Skin epidermis (tissue), 12 donors: ENCODE data around the gene FIBIN.
"Not testable (repeated sequence)": the region's sequence is repeated elsewhere in the genome, so short reads cannot be mapped to it uniquely, and the experiment has no call there.

Experiments used
- H3K27ac ChIP-seq, 21 experiments: fragments of 200-600 bp; sonication (generic) in 11 of 21; one replicate each; pipeline ENCODE4 v1.5.0; 2020; ENCODE audit warnings: mild to moderate bottlenecking in 3 of 21, inconsistent platforms in 2 of 21, moderate library complexity in 2 of 21
- H3K4me3 ChIP-seq, 7 experiments: fragments of 200-600 bp; sonication (generic) in 2 of 7; one replicate each; pipeline ENCODE4 v1.5.0; 2020; ENCODE audit warnings: inconsistent platforms in 2 of 7, mild to moderate bottlenecking in 2 of 7, moderate library complexity in 1 of 7

FIBIN gene

GRCh38 chr11:26974069-26974783 is 19.7 kb upstream of the FIBIN start:
- Histone ChIP-seq H3K4me3 (no peak overlapping the region), H3K27ac (no peak overlapping the region)

GRCh38 chr11:26974996-26975395 is 18.9 kb upstream of the FIBIN start:
- Histone ChIP-seq H3K4me3 (no peak overlapping the region), H3K27ac (no peak overlapping the region)

GRCh38 chr11:26976389-26976788 is 17.5 kb upstream of the FIBIN start:
- H3K27ac ChIP-seq: no peak overlapping the region

GRCh38 chr11:26977209-26977608 is 16.7 kb upstream of the FIBIN start:
- H3K27ac ChIP-seq, H3K4me3 ChIP-seq: not testable (repeated sequence)

More at GRCh38 chr11:26976389-26976788, 17.5 kb upstream of the FIBIN start:
- no peak overlapping the region for H3K4me3 ChIP-seq

- H3K27ac ChIP-seq: no peak overlapping the region
Observed at GRCh38 chr11:26983645-26984044, 10.3 kb upstream of the FIBIN start.

GRCh38 chr11:26985470-26985869 is 8.4 kb upstream of the FIBIN start:
- Histone ChIP-seq H3K4me3 (no peak overlapping the region), H3K27ac (peak overlapping the region in 1 of 21 experiments; percentile 10)

More at GRCh38 chr11:26983645-26984044, 10.3 kb upstream of the FIBIN start:
- no peak overlapping the region for H3K4me3 ChIP-seq

GRCh38 chr11:26985943-26986342 is 8.0 kb upstream of the FIBIN start:
- Histone ChIP-seq H3K4me3 (no peak overlapping the region), H3K27ac (peak overlapping the region in 1 of 21 experiments; percentile 10)

GRCh38 chr11:26987272-26987671 is 6.6 kb upstream of the FIBIN start:
- peak overlapping the region in 2 of 21 experiments; percentile 19 to 21 for H3K27ac ChIP-seq
- H3K4me3 ChIP-seq: no peak overlapping the region

GRCh38 chr11:26987731-26988130 is 6.2 kb upstream of the FIBIN start:
- no peak overlapping the region for H3K4me3 ChIP-seq
- H3K27ac ChIP-seq: no peak overlapping the region

GRCh38 chr11:26992031-26992541 is 1.8 kb upstream of the FIBIN start:
- H3K27ac ChIP-seq: peak overlapping the region in 5 of 21 experiments; percentile 18 to 75 (median 60)
- no peak overlapping the region for H3K4me3 ChIP-seq

GRCh38 chr11:26994631-26995095 is 751 bp downstream of the FIBIN start:
- Histone ChIP-seq H3K4me3 (peak overlapping the region; percentile 24 to 53 (median 42)), H3K27ac (peak overlapping the region in 19 of 21 experiments; percentile 1 to 87 (median 61))

GRCh38 chr11:26995701-26996460 is 2.0 kb downstream of the FIBIN start:
- peak overlapping the region in 7 of 21 experiments; percentile 9 to 87 (median 76) for H3K27ac ChIP-seq

GRCh38 chr11:26997378-26997777 is 3.5 kb downstream of the FIBIN start:
- Histone ChIP-seq H3K4me3 (no peak overlapping the region), H3K27ac (no peak overlapping the region)

More at GRCh38 chr11:26995701-26996460, 2.0 kb downstream of the FIBIN start:
- peak overlapping the region in 5 of 7 experiments; percentile 41 to 53 (median 44) for H3K4me3 ChIP-seq

- H3K4me3 ChIP-seq, H3K27ac ChIP-seq: not testable (repeated sequence)
Observed at GRCh38 chr11:27001136-27001730, 7.3 kb downstream of the FIBIN start.

GRCh38 chr11:27002431-27002830 is 8.5 kb downstream of the FIBIN start:
- H3K27ac ChIP-seq: no peak overlapping the region
- H3K4me3 ChIP-seq: no peak overlapping the region

- Histone ChIP-seq H3K4me3 (no peak overlapping the region), H3K27ac (no peak overlapping the region)
Observed at GRCh38 chr11:27002838-27003237, 8.9 kb downstream of the FIBIN start.

- no peak overlapping the region for H3K4me3 ChIP-seq
- H3K27ac ChIP-seq: no peak overlapping the region
Observed at GRCh38 chr11:27004103-27004502, 10.2 kb downstream of the FIBIN start.

GRCh38 chr11:27008811-27009535 is 15.1 kb downstream of the FIBIN start:
- H3K27ac ChIP-seq: no peak overlapping the region
- no peak overlapping the region for H3K4me3 ChIP-seq

- no peak overlapping the region for H3K27ac ChIP-seq
- H3K4me3 ChIP-seq: no peak overlapping the region
Observed at GRCh38 chr11:27011560-27012233, 17.8 kb downstream of the FIBIN start.
